Endodermal cell (in vitro differentiated cells): ENCODE data around the gene STOX2. TPM values are rescaled to one million over a fixed set of nuclear protein-coding genes. Genes with fewer than 3 reads are reported as not detected.

Source experiments
- DNase-seq: peaks from one replicate; pipeline ENCODE4 v3.0.0-alpha.2; 2017
- H3K27ac ChIP-seq: 2 replicates; pipeline ENCODE4 v1.5.1; 2013; ENCODE audit warnings: mild to moderate bottlenecking, low read depth, low read length, moderate library complexity
- H3K27me3 ChIP-seq: 2 replicates; pipeline ENCODE4 v1.6.1; 2013; ENCODE audit warnings: mild to moderate bottlenecking, low read length, moderate library complexity; ENCODE audit not compliant: insufficient read depth, control insufficient read depth, poor library complexity, severe bottlenecking
- H3K36me3 ChIP-seq: 2 replicates; pipeline ENCODE4 v1.7.0; 2013; ENCODE audit warnings: mild to moderate bottlenecking, low read length, moderate library complexity; ENCODE audit not compliant: control insufficient read depth, insufficient read depth
- H3K4me1 ChIP-seq: one replicate; pipeline ENCODE4 v1.7.0; 2013; ENCODE audit warnings: low read length; ENCODE audit not compliant: control insufficient read depth, insufficient read depth
- H3K4me3 ChIP-seq: 2 replicates; pipeline ENCODE4 v1.5.1; 2013; ENCODE audit warnings: mild to moderate bottlenecking, low read length, moderate library complexity
- H3K9ac ChIP-seq: 2 replicates; pipeline ENCODE4 v1.6.1; 2013; ENCODE audit warnings: mild to moderate bottlenecking, low read length, moderate library complexity; ENCODE audit not compliant: poor library complexity, severe bottlenecking; ENCODE audit errors: extremely low read depth
- H3K9me3 ChIP-seq: 2 replicates; pipeline ENCODE4 v1.6.1; 2013; ENCODE audit warnings: mild to moderate bottlenecking, low read length, moderate library complexity; ENCODE audit not compliant: control insufficient read depth
- H3K27ac Mint-ChIP-seq: 2 replicates; pipeline ENCODE4 v1.8.0; 2020; ENCODE audit warnings: mixed read lengths
- H3K27me3 Mint-ChIP-seq: 2 replicates; pipeline ENCODE4 v1.8.0; 2021; ENCODE audit warnings: mild to moderate bottlenecking, mixed read lengths; ENCODE audit not compliant: insufficient read depth
- H3K36me3 Mint-ChIP-seq: 2 replicates; pipeline ENCODE4 v1.8.0; 2020; ENCODE audit warnings: low read depth, mixed read lengths
- H3K4me1 Mint-ChIP-seq: 2 replicates; pipeline ENCODE4 v1.8.0; 2020; ENCODE audit warnings: mixed read lengths
- H3K4me3 Mint-ChIP-seq: 2 replicates; pipeline ENCODE4 v1.8.0; 2020; ENCODE audit warnings: mild to moderate bottlenecking, moderate library complexity, mixed read lengths
- H3K9me3 Mint-ChIP-seq: 2 replicates; pipeline ENCODE4 v1.8.0; 2020; ENCODE audit warnings: mild to moderate bottlenecking, mixed read lengths
- WGBS, 2 experiments: methylation state at CpG; one replicate each; pipeline versions ENCODE4 v1.1.5 to v1.1.7; 2013; ENCODE audit warnings: missing lambda C conversion rate in 2 of 2, mixed read lengths in 1 of 2; ENCODE audit not compliant: insufficient coverage in 1 of 2, insufficient read length in 1 of 2; 5-methylcytosine and 5-hydroxymethylcytosine counted together
- total RNA-seq, 2 donors: library from RNA; stranded (reverse); fragmentation: NEBNext Ultra II Directional in 1 of 2; extraction: Animal tissue kit (Norgen Biotek cat#: 25700) in 1 of 2; gene quantifications; 2 replicates in 1 of 2; 3 replicates in 1 of 2; pipeline ENCODE4 v1.2.1, GENCODE V29; 2021
- TF ChIP-seq, protein P1 (sequence below): fragments of 200-600 bp; sonication (generic); conservative IDR thresholded peaks from 2 replicates; pipeline ENCODE4 v1.5.0; 2021; ENCODE audit warnings: antibody characterized with exemption, mild to moderate bottlenecking

Gene STOX2
- total RNA-seq, 2 donors from 2014 or later = 8.5 to 13.1 TPM

- Mint-ChIP-seq H3K9me3 (no peaks in the 10 kb centered on the region), H3K27ac (no peak overlapping the region), H3K36me3 (no peaks in the 10 kb centered on the region), H3K27me3 (peaks cover 5% of the 10 kb centered on the region), H3K4me1 (peaks cover 14% of the 10 kb centered on the region), H3K4me3 (no peak overlapping the region)
- TF ChIP-seq, protein P1, sequence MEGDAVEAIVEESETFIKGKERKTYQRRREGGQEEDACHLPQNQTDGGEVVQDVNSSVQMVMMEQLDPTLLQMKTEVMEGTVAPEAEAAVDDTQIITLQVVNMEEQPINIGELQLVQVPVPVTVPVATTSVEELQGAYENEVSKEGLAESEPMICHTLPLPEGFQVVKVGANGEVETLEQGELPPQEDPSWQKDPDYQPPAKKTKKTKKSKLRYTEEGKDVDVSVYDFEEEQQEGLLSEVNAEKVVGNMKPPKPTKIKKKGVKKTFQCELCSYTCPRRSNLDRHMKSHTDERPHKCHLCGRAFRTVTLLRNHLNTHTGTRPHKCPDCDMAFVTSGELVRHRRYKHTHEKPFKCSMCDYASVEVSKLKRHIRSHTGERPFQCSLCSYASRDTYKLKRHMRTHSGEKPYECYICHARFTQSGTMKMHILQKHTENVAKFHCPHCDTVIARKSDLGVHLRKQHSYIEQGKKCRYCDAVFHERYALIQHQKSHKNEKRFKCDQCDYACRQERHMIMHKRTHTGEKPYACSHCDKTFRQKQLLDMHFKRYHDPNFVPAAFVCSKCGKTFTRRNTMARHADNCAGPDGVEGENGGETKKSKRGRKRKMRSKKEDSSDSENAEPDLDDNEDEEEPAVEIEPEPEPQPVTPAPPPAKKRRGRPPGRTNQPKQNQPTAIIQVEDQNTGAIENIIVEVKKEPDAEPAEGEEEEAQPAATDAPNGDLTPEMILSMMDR = no peak
- Histone ChIP-seq H3K27ac (no peak overlapping the region), H3K4me1 (no peaks in the 10 kb centered on the region), H3K9me3 (no peaks in the 10 kb centered on the region), H3K36me3 (no peaks in the 10 kb centered on the region), H3K9ac (no peak overlapping the region), H3K4me3 (no peak overlapping the region), H3K27me3 (no peaks in the 10 kb centered on the region)
- WGBS, 2 experiments = 62 to 69% methylated on average over 2 to 4 of the region's 4 CpGs
- no peak for DNase-seq
These were observed 26.7 kb upstream of the STOX2 start for GRCh38 chr4:183878251-183878970.

DNA sequence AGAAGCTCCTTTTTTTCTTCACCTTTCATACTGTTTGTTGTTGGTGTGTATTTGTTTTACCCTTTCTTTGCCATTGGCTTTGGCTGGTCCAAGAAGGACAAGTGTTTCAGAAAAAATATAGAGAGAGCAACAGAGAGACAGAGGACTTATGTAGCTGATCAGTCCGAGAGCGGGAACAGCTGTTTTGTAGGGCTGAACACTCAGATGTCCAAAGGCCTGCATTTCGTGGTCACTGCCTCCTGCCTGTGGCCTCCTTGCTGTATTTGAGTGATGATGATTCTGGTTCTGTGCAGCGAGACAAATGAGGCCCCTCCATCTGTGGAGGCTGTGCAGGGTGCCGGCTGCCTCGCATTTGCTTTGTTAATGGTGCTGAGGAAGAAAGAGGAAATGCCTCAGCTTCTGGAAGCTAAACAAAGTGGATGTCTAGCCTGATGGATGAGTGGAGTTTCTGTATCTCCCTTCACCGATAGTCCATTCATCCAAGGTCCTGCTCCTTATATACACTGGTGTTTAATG is 19.8 kb upstream of the STOX2 start:
- H3K27me3 ChIP-seq = no peaks in the 10 kb centered on the region
- 83 to 85% methylated on average over 2 to 7 of the region's 7 CpGs for WGBS, 2 experiments
- H3K4me3 Mint-ChIP-seq = no peak overlapping the region
- H3K36me3 Mint-ChIP-seq = no peaks in the 10 kb centered on the region
- no peaks in the 10 kb centered on the region for H3K9me3 ChIP-seq
- no peak overlapping the region for H3K4me3 ChIP-seq
- no peaks in the 10 kb centered on the region for H3K9me3 Mint-ChIP-seq
- TF ChIP-seq, protein P1 = no peak
- H3K27ac Mint-ChIP-seq = no peak overlapping the region
- no peak overlapping the region for H3K9ac ChIP-seq
- peaks cover 4% of the 10 kb centered on the region for H3K27me3 Mint-ChIP-seq
- no peak for DNase-seq
- no peaks in the 10 kb centered on the region for H3K4me1 ChIP-seq
- peak overlapping the region; percentile 44 for H3K27ac ChIP-seq
- H3K4me1 Mint-ChIP-seq = peaks cover 4% of the 10 kb centered on the region
- no peaks in the 10 kb centered on the region for H3K36me3 ChIP-seq

- no peak overlapping the region for H3K27ac ChIP-seq
- H3K36me3 ChIP-seq = no peaks in the 10 kb centered on the region
- 80 to 87% methylated on average over 3 to 4 of the region's 4 CpGs for WGBS, 2 experiments
- Mint-ChIP-seq H3K27ac (no peak overlapping the region), H3K36me3 (no peaks in the 10 kb centered on the region), H3K4me1 (peaks cover 4% of the 10 kb centered on the region), H3K4me3 (no peak overlapping the region), H3K9me3 (no peaks in the 10 kb centered on the region), H3K27me3 (peaks cover 4% of the 10 kb centered on the region)
- TF ChIP-seq, protein P1 = no peak
- H3K4me1 ChIP-seq = no peaks in the 10 kb centered on the region
- no peaks in the 10 kb centered on the region for H3K9me3 ChIP-seq
- H3K9ac ChIP-seq = no peak overlapping the region
- H3K4me3 ChIP-seq = no peak overlapping the region
- H3K27me3 ChIP-seq = no peaks in the 10 kb centered on the region
- no peak for DNase-seq
These were observed 17.8 kb upstream of the STOX2 start for GRCh38 chr4:183887351-183887750.
